GM23338 (cell line): Measurements from ENCODE around the gene CPSF3.

Source experiments
- CREB1 ChIP-seq: fragments of 250-450 bp; sonication (Bioruptor Pico); IDR thresholded peaks from 2 replicates; pipeline ENCODE4 v1.5.0; 2020; ENCODE audit warnings: low read depth, mild to moderate bottlenecking, moderate library complexity
- CTCF ChIP-seq, 2 experiments: fragments of 200-600 bp in 1 of 2; sonication (generic) in 1 of 2; conservative IDR thresholded peaks; 2 replicates each; pipeline versions ENCODE4 v1.5.1 to v1.6.1; 2016 to 2017; ENCODE audit warnings: antibody characterized with exemption in 2 of 2, low read depth in 2 of 2, mild to moderate bottlenecking in 2 of 2, moderate library complexity in 1 of 2
- ETS1 ChIP-seq: IDR thresholded peaks from 2 replicates; pipeline ENCODE4 v1.6.1; 2016; ENCODE audit warnings: antibody characterized with exemption
- EZH2 ChIP-seq: fragments of 200-600 bp; sonication (generic); IDR thresholded peaks from one replicate; pipeline ENCODE4 v1.8.0; 2017; ENCODE audit warnings: antibody characterized with exemption, mild to moderate bottlenecking, low read depth; ENCODE audit not compliant: unreplicated experiment
- EZH2phosphoT487 ChIP-seq: fragments of 200-600 bp; sonication (generic); IDR thresholded peaks from one replicate; pipeline ENCODE4 v1.8.1; 2018; ENCODE audit warnings: antibody characterized with exemption; ENCODE audit not compliant: unreplicated experiment
- JUNB ChIP-seq: IDR thresholded peaks from one replicate; pipeline ENCODE4 v1.6.1; 2016; ENCODE audit warnings: antibody characterized with exemption; ENCODE audit not compliant: unreplicated experiment
- NANOG ChIP-seq: IDR thresholded peaks from 2 replicates; pipeline ENCODE4 v1.6.1; 2016; ENCODE audit warnings: antibody characterized with exemption, borderline replicate concordance
- POLR2AphosphoS5 ChIP-seq: IDR thresholded peaks from 2 replicates; pipeline ENCODE4 v1.6.1; 2016; ENCODE audit warnings: antibody characterized with exemption, low read depth
- REST ChIP-seq: IDR thresholded peaks from one replicate; pipeline ENCODE4 v1.6.1; 2018; ENCODE audit warnings: antibody characterized with exemption; ENCODE audit not compliant: unreplicated experiment
- STAT1 ChIP-seq: IDR thresholded peaks from one replicate; pipeline ENCODE4 v1.6.1; 2016; ENCODE audit warnings: antibody characterized with exemption; ENCODE audit not compliant: unreplicated experiment
- ZNF114 ChIP-seq: fragments of 250-450 bp; sonication (Bioruptor Pico); IDR thresholded peaks from 2 replicates; pipeline ENCODE4 v1.5.0; 2020; ENCODE audit warnings: mild to moderate bottlenecking, moderate library complexity
- ZNF331 ChIP-seq: fragments of 250-450 bp; sonication (Bioruptor Pico); IDR thresholded peaks from 2 replicates; pipeline ENCODE4 v1.5.0; 2020; ENCODE audit warnings: low read depth, mild to moderate bottlenecking, moderate library complexity
- ZNF462 ChIP-seq: fragments of 250-450 bp; sonication (Bioruptor Pico); IDR thresholded peaks from 2 replicates; pipeline ENCODE4 v1.5.0; 2020; ENCODE audit warnings: mild to moderate bottlenecking, moderate library complexity

GRCh38 chr2:9423100-9423921 is at the start of gene CPSF3, which contains the start of gene ITGB1BP1:
- no peak for TF ChIP-seq CTCF (conservative IDR thresholded peaks at IDR 0.05; ENCODE audit: low read depth in 2 of 2)
- no peak for TF ChIP-seq EZH2
- TF ChIP-seq POLR2AphosphoS5, result peak; percentile 74
- no peak for TF ChIP-seq REST
- TF ChIP-seq JUNB, result no peak
- peak; percentile 69 for TF ChIP-seq CREB1 (CRISPR knock-in tag)
- no peak for TF ChIP-seq EZH2phosphoT487
- 0 out of 2 replicates have a peak, but pooled peaks have one; percentile 14 for TF ChIP-seq ETS1
- TF ChIP-seq STAT1, result no peak
- no peak for TF ChIP-seq ZNF114 (CRISPR knock-in tag)
- TF ChIP-seq NANOG, result no peak
- TF ChIP-seq ZNF331 (CRISPR knock-in tag), result no peak
- no peak for TF ChIP-seq ZNF462 (CRISPR knock-in tag)
